Measurements from ENCODE around the gene FUS.

- TF ChIP-seq CTCF (conservative IDR thresholded peaks at IDR 0.05; ENCODE audit: low read depth in 2 of 2), result no peak
- TF ChIP-seq EZH2 (IDR thresholded peaks at IDR 0.05; ENCODE audit: low read depth, unreplicated experiment), result no peak
- TF ChIP-seq JUNB (IDR thresholded peaks at IDR 0.05; ENCODE audit: unreplicated experiment), result no peak
- no peak for TF ChIP-seq POLR2AphosphoS5 (IDR thresholded peaks at IDR 0.05; ENCODE audit: low read depth)
- TF ChIP-seq EZH2phosphoT487 (IDR thresholded peaks at IDR 0.05; ENCODE audit: unreplicated experiment), result no peak
- TF ChIP-seq REST (IDR thresholded peaks at IDR 0.05; ENCODE audit: unreplicated experiment), result no peak
- no peak for TF ChIP-seq ETS1 (IDR thresholded peaks at IDR 0.05)
- TF ChIP-seq STAT1 (IDR thresholded peaks at IDR 0.05; ENCODE audit: unreplicated experiment), result no peak
- TF ChIP-seq NANOG (IDR thresholded peaks at IDR 0.05; ENCODE audit: borderline replicate concordance), result no peak
- TF ChIP-seq ZNF331 (CRISPR knock-in tag; IDR thresholded peaks at IDR 0.05; ENCODE audit: low read depth), result no peak
- no peak for TF ChIP-seq CREB1 (CRISPR knock-in tag; IDR thresholded peaks at IDR 0.05; ENCODE audit: low read depth)
These were observed 4.9 kb downstream of the FUS start for GRCh38 chr16:31184888-31185287.
